ENCODE results near the gene CDC42BPB.

The CDC42BPB gene

DNA sequence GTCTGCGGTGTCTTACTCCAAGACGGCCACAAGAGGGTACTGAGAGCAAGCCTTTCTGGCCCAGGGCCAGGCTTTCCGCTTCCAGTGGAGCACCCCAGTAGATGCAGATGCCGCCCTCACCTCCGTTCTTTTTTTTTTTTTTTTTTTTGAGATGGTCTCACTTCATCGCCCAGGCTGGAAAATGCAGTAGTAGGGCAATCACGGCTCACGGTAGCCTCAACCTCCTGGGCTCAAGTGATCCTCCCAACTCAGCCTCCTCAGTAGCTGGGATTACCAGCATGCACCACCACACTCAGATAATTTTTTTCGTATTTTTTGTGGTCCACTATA is 21.0 kb upstream of the CDC42BPB start:
- in situ Hi-C loops (cut with MboI; ENCODE audit: low sequenced_read_pairs), result loop anchor here (25.0 kb wide), 1 partner anchor 209 kb away; no protein-coding TSS in a partner anchor

DNA sequence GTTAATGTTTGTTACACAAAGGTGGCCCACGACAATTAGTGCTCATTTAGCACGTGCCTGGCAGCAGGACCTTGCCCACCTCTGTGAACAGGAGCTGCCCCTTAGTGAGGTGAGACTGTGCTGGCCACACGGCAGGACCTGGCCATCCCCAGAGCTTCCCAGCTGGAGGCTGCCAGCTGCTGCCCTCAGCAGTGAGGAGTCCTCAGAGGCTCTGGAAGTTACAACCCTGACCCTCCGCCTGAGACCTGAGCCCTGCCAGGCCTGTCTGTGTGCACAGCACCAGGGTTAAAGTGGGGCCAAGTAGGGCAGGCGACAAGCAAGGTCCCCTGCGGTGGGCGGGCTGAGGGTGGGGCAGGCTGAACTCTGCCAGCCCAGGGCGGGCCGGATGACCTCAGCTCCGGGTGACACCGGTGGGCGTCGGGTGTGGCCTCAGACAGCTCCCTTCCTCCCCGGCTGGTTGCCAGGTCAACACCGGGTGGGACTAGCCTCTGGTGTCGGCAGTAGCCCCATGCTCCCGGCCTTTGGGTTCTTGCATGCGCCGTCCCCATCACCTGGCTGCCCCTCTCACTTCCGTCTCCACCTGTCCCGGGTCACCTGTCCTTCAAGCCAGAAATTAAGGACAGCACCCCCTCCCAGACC is 17.5 kb upstream of the CDC42BPB start:
- in situ Hi-C loops (cut with MboI; ENCODE audit: low sequenced_read_pairs), result loop anchor here (25.0 kb wide), 1 partner anchor 212 kb away; no protein-coding TSS in a partner anchor

DNA sequence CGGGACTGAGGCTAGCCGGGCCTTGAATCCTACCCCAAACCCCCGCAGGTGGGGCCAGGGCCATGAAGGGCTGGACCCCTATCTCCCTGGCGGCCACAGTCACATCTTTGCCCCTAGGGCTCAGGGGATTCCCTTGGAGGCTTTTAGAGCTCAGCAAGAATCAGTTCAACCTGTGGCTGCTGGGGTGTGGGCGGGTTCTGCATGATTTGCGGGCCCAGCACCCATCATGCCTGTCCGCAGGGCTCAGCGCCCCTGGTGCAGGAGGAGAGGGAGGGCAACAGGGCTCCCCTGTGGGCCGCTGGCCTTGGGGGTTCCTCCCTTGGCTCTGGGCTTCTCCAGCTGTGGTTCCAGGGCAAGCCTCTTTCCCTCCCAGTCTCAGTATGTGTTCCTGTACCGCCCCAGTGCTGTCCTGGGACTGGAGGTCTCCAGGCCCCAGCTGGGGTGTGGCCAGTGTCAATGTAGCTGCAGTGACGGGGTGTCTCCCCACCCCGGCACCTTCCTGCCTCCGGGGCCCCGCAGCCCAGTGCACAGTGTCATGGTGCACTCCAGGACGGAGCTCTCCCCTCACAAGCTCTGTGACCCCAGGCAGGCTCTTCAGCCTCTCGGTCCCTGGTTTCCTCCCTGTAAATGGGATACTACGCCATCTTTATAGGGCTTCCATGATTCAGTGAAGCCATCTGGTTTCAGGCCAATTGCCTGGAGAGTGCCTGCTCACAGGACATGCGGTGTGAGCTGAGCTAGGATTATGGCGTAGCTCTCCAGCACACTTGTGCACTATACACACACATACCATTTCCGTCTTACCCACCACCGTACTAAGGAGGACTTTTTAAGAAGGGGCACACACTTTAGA is 16.8 kb upstream of the CDC42BPB start:
- in situ Hi-C loops (cut with MboI; ENCODE audit: low sequenced_read_pairs), result no loop called here

DNA sequence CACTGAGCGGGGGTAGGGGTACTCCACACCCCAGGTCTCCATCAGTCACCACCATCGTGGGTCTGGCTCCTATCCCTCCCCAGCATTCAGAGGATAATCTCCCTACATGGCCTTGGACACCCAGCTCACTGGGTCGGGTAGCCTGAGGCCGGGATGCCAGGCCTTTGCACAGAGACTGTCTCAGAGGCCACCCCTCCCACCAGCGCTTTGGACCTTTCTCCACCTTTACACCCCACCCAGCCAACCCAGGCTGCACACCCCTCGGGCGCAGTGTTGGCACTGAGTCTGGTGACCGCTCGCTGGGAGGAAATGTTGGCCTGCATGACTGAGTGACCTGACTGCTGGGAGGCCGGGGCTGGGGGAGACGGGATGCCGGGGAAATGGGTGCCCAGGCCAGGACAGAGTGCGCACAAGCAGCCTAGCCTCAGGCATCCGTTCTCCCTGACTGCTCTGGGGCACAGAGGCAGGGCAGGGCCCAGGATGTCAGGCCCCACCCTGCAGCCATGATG is 16.1 kb upstream of the CDC42BPB start:
- in situ Hi-C loops (cut with MboI; ENCODE audit: low sequenced_read_pairs), result no loop called here

DNA sequence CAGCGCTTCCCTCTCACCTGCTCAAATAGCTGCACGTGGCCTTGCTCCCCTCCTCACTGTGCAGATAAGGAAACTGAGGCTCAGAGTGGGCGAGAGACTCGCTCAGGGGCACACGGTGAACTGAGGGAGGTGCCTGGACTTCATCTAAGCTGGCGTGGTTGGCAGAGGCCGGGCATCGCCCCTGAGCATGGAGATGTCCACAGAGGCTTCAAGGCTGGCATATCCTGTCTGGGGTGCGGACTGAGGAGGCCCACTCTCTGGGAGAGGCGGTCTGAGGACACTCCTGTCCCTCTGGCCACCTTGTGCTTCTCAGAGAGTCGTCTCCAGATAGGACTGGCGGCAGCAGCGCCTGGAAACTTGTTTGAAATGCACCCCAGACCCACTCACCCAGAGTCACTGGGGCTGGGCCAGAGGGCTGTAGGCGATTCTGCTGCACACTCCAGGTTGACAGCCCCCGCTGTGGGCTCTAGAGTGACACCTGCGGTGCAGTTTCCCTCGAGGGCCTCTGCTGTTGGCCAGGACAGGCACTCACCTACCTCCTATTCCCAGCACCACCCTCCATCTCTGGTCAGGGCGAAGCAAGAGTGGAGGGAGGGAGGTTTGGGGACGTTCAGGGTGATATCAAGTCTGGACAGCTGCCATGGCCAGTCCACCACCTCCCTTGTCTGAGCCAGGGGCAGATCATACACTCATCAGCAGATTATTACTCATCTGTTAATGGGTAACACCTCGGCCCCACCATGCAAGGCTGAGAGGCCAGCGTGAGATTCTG is 15.4 kb upstream of the CDC42BPB start:
- in situ Hi-C loops (cut with MboI; ENCODE audit: low sequenced_read_pairs), result no loop called here

DNA sequence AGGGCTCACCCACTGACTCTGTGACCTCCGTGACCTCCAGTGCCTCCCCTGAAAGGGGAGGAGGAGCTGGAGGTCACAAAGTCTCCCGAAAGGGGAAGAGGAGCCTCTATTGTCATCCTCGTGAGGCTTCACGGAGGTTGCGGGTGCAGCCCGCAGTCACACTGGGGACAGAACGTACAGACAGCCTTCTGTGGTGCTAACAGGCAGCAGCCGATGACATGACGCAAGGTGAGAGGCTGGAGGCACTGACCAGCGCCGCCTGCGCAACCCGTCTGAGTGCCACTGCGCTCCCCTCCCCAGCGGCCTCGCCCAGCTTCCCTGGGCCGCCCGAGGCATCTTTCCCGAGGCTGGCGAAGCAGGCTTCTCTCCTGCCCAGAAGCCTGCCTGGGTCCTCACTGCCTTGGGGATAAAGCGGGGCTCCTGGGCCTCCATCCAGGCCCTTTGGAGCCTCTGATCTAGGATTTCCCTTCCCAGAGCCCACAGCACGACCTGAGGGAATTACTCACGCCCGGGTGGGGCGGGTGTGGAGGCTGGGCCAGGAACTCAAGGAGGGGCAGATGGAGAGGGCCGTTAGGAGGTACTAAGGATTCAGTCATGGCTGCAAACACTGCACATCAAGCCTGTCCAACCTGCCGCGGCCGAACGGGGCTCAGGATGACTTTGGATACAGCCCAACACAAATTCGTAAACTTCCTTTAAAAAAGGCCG is 14.3 kb upstream of the CDC42BPB start:
- in situ Hi-C loops (cut with MboI; ENCODE audit: low sequenced_read_pairs), result no loop called here

DNA sequence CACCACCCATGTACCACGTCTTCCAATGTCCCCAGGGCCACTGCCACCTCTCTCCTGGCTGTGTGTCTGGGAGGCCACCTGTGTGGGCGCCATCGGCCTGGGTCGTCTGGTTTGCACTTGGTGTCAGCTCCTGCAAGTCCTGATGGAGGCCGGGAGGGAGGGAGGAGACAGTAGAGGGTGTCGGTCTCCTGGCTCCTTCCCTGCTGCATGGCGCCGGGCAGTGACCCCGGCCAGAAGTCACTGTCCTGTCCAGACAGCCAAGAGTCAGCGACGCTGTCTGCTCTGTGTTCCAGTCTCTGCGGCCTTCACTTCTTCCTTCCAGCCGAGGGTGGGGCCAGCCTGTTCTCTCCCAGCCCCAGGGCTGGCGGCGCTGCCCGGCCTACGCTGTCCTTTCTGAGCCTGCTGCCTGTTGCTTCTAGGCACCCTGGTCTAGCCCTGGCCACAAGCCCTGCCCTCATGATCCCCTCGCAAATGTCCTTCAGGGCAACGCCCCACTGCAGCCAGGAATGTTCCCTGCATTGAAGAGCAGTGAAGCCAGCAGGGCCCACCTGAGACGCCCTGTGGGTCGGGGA is 13.7 kb upstream of the CDC42BPB start:
- in situ Hi-C loops (cut with MboI; ENCODE audit: low sequenced_read_pairs), result no loop called here

DNA sequence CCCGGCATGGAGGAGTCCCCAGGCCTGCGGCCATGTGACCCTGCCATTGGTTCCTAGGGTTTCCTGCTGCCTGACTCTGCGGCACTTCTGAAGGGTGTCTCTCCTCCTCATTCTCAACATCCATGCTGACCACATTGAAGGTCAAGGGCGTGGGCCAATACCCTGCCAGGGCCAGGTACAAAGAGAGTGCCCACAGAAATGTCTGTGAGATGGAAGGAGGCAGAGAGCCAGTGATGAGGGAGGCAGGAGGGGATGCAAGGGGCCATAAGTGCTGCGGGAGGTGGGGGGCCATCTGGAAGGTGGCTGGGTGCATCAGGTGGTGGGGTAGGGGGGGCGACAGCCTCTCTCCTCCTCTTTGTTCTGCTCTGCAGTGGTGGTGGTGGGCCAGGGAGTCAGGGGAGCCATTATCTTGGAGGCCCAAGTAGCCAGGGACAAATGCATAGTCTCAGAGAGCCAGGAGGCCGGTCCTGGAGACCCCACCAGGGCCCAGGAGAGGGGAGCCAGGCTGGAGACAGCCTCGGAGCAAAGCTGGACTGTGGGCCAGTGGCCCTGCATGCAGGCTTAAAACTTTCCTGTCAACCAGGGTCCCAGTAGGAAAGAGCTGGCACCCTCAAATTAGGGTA is 13.0 kb upstream of the CDC42BPB start:
- in situ Hi-C loops (cut with MboI; ENCODE audit: low sequenced_read_pairs), result no loop called here

DNA sequence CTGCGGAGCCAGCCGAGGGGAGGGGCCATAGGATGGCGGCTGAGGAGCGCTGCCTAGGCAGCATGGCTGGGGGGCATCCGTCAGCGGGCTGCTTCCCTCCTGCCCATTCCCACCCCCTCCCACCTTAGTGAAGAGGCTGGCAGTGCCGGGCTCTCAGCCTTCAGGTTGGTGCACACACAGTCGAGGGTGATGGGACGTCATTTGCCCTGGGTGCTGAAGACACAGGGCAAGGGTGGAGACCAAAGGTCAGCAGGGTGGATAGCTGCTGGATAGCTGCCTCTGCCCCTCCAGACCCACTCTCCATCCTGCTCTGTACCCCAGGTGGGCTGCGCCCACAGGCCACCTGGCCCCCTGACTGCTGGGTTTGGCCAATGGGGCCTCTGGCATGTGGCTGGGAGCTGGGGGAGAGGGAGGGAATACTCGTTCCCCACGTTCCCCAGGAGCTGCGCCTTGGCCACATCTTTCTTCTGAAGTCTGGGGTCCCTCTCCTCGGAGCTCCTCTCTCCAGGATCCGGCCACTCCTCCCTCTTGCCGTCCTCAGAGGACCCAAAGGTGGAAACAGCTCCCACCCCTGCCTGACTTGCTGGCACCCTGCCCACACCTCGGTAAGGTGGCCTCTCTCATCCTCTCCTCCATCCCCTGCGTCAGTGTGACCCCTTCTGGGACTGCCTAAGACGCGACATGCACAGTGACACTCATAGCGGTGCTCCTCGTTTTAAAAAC is 11.2 kb upstream of the CDC42BPB start:
- in situ Hi-C loops (cut with MboI; ENCODE audit: low sequenced_read_pairs), result no loop called here

DNA sequence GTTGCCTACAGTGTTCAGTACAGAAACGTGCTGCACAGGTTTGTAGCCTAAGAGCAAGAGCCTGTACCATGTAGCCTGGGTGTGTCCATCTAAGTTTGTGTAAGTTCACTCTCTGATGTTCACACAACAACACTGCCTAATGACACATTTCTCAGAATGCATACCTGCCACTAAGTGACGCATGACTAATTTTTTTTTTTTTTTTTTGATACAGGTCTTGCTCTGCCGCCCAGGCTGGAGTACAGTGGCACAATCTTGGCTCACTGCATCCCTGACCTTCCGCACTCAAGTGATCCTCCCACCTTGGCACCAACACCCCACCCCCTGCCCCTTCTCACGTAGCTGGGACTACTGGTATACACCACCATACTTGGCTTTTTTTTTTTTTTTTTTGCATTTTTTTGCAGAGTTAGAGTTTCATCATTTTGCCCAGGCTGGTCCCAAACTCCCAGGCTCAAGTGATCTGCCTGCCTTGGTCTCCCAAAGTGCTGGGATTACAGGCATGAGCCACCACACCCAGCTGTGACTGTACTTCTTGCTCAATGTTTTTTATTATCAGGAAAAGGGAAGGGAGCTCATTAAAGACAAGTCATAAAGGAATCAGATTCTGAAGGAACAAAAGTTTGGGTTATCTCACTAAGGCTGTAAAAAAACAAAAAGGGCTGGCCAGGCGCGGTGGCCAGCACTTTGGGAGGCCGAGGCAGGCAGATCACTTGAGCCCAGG is 10.0 kb upstream of the CDC42BPB start:
- in situ Hi-C loops (cut with MboI; ENCODE audit: low sequenced_read_pairs), result no loop called here

DNA sequence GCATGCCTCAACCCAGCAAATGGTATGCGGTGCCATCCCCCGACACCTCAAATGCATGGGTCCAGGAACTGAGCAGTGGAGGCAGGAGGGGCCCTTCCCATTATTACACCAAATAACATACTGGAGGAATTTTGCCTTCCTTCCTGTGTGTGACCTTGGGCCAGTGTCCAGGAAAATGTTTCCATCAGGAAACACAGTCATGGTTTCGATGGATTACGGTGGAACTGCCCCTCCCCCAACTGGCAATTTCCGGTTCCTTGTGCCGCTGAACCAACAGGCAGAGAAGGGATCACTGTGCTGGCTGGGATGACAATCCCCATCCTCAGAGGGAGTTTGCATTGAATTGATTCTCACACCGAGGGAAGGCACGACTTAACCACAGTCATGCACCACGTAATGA is 9.1 kb upstream of the CDC42BPB start:
- in situ Hi-C loops (cut with MboI; ENCODE audit: low sequenced_read_pairs), result no loop called here

DNA sequence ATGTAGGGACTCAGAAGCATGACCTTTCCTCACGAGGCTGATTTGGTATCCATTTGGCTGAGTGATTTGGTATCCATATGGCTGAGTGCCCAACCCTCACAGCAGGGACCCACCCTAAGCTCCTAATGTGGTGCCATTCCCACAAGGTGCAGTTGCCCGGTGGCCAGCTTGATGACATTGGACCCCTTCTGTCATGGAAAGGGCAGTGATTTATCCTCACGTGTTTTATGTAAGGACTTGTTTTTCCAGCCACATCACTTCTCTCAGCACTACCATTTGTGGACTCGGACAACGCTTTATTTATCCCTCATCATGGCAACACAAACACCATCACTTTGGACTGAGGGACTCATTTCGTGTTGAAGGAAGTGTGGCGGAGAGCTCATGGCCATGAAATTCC is 8.5 kb upstream of the CDC42BPB start:
- in situ Hi-C loops (cut with MboI; ENCODE audit: low sequenced_read_pairs), result no loop called here

DNA sequence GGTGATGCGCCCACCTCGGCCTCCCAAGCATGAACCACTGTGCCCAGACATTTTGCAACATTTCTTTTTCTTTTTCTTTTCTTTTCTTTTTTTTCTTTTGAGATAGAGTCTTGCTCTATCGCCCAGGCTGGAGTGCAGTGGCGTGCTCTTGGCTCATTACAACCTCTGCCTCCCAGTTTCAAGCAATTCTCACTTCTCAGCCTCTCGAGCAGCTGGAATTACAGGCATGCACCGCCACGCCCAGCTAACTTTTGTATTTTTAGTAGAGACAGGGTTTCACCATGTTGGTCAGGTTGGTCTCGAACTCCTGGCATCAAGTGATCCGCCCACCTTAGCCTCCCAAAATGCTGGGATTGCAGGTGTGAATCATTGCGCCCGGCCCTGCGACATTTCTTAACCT is 7.6 kb upstream of the CDC42BPB start:
- in situ Hi-C loops (cut with MboI; ENCODE audit: low sequenced_read_pairs), result no loop called here

DNA sequence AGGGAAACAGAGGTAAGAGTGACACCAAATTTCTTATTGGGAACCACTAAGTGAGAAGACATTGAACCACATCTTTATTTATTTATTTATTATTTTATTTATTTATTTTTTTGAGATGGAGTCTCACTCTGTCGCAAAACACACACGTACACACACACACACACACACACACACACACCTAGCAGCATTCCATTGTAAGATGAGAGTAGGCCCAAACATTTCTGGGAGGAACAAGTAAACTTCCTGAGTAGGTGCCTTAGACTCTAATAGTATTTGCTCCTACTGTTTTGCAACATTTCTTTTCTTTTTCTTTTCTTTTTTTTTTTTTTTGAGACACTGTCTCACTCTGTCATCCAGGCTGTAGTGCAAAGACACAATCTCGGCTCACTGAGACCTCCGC is 7.1 kb upstream of the CDC42BPB start:
- in situ Hi-C loops (cut with MboI; ENCODE audit: low sequenced_read_pairs), result no loop called here

DNA sequence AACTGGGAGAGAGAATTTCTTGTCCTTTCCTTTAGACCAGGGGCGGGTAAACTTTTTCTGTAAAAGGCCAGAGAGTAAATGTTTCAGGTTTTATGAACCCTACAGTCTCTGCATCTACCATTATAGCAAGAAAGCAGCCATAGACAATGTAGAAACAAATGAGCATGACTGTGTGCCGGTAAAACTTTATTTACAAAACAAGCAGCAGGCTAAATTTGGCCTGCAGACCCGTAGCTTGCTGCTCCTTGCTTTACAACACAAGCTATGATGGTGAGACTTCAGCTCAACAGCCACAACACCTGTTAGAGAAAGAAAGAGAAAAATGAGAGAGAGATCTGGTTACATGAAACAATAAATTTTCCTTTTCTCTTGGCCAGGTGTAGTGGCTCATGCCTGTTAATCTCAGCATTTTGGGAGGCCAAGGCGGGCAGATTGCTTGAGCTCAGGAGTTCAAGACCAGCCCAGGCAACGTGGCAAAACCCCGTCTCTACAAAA is 4.2 kb upstream of the CDC42BPB start:
- in situ Hi-C loops (cut with MboI; ENCODE audit: low sequenced_read_pairs), result no loop called here

DNA sequence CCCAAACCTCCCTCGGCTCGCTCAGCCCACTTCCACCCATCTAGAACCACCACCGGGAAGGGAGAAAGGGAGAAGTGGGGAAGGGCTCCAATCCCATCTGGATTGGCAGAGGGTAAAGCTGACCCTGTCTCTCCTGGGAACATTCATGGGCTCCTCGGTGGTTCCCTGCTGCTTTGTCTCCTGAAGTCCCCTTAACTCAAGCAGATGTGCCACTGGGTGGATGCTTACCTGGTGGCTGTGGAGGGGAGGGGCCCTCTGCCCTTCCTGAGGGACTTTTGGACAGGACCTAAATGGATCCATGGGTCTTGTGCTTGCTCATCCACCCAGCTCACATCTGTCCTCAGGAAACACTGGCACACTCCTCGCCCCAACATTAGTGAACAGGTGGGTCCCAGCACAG is 2.2 kb upstream of the CDC42BPB start:
- in situ Hi-C loops (cut with MboI; ENCODE audit: low sequenced_read_pairs), result no loop called here

DNA sequence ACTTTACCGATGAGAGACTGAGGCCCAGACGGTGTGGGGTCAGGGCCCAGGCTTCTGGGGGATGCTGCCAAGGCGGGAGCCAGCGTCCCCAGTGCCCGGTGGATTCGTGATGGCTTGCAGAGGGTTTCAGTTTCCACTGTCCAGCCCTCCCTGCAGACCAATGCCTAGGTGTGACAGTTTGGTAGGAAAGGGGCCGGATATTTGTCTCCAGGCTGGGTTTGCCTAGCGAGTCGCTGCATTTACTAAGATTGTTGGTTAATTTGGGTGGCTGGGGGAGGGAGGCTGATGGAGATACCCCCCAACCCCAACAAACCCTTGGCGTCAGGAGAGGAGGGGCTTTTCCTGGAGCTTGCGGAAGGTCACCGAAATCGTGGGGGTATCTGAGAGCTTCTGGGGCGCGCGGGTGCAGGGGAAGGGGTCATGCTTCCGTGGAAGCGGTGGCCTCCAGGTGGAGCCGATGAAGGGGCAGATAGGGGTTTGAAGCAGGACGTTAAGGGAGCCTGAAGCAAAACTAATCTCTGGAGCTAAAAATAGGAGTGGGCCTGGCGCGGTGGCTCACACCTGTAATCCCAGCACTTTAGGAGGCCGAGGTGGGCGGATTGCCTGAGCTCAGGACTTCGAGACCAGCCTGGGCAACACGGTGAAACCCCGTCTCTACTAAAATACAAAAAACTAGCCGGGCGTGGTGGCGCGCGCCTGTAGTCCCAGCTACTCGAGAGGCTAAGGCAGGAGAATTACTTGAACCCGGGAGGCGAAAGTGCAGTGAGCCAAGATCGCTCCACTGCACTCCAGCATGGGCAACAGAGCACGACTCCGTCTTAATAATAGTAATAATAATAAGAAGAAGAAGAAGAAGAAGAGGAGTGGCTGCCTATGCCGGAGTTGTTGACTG is 1.1 kb upstream of the CDC42BPB start:
- in situ Hi-C loops (cut with MboI; ENCODE audit: low sequenced_read_pairs), result no loop called here

DNA sequence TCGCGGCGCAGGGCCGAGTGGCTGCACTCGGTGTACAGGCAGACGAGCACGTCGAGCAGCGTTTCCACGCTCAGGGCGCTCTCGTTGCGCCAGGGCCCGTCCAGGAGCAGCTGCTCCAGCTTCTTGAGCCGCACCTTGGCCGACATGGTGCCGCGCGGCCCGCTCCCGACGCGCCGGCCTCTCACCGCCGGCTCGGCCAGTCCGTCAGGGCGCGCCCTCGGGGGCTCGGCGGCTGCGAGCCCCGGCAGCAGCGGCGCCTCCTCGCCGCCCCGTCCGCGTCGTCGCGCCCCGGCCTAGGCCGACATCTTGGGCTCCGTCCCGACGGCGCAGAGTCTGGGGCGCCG is 349 bp downstream of the CDC42BPB start:
- in situ Hi-C loops (cut with MboI; ENCODE audit: low sequenced_read_pairs), result no loop called here

All from HL-60/S4 treated with retinoic acid at 250 ng/mL for 4 days and 3 days (cell line).